ENCODE data around the gene KCNQ1OT1.

- TF ChIP-seq, protein P1, sequence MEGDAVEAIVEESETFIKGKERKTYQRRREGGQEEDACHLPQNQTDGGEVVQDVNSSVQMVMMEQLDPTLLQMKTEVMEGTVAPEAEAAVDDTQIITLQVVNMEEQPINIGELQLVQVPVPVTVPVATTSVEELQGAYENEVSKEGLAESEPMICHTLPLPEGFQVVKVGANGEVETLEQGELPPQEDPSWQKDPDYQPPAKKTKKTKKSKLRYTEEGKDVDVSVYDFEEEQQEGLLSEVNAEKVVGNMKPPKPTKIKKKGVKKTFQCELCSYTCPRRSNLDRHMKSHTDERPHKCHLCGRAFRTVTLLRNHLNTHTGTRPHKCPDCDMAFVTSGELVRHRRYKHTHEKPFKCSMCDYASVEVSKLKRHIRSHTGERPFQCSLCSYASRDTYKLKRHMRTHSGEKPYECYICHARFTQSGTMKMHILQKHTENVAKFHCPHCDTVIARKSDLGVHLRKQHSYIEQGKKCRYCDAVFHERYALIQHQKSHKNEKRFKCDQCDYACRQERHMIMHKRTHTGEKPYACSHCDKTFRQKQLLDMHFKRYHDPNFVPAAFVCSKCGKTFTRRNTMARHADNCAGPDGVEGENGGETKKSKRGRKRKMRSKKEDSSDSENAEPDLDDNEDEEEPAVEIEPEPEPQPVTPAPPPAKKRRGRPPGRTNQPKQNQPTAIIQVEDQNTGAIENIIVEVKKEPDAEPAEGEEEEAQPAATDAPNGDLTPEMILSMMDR (IDR thresholded peaks at IDR 0.05; ENCODE audit: low read length): no peak
- no peak for TF ChIP-seq EZH2phosphoT487 (IDR thresholded peaks at IDR 0.05; ENCODE audit: low read length)
Observed at GRCh38 chr11:2684581-2684980, 15.2 kb downstream of the KCNQ1OT1 start.
